ENCODE measurements around the gene MYOT. TPM values are rescaled to one million over a fixed set of nuclear protein-coding genes. Genes with fewer than 3 reads are reported as not detected.

The MYOT gene
- total RNA-seq, 1 donor from 2014 or later: 26.8 TPM

DNA sequence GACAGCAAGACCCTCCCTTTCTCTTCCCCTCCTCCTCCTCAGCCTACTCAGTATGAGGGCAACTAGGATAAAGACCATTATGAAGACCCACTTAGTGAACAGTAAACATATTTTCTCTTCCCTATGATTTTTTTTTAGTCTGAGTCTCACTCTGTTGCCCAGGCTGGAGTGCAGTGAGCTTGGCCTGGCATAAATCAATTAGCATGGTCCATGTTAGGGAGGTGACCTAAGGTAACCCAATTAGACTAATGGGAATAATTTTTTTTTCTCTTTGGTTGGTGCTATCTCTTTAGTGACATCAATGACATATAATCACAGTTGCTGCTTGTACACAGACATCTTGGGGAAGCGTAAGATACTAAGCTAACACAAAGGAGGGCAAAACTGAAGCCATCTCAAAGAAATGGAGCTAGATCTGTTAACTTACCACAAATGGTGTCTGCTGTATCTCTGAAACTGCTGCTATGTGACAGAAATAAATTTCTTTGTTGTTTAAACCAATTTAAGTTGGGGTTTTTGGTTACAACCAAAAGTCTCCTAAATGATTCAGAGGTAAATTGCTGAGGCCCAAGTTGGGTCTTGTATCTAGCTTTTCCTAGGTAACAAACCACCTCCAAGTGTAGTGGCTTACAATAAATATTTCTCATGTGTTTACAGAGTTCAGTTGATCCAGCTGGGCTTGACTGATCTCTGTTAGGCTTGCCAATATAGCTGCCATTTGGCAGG is 34.9 kb downstream of the MYOT start:
- no peak for DNase-seq

DNA sequence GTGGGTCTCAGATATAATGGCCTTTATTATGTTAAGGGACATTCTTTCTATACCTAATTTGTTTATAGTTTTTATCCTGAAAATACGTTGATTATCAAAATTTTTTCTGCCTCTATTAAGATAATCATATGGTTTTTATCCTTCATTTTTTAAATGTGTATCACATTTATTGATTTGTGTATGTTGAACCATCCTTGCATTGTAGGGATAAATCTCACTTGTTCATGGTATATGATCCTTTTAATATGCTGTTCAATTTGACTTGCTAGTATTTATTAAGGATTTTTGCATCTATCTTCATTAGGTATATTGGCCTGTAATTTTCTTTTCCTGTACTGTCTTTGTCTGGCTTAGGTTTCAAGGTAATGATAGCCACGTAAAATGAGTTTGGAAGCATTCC is 47.1 kb downstream of the MYOT start:
- DNase-seq: no peak

DNA sequence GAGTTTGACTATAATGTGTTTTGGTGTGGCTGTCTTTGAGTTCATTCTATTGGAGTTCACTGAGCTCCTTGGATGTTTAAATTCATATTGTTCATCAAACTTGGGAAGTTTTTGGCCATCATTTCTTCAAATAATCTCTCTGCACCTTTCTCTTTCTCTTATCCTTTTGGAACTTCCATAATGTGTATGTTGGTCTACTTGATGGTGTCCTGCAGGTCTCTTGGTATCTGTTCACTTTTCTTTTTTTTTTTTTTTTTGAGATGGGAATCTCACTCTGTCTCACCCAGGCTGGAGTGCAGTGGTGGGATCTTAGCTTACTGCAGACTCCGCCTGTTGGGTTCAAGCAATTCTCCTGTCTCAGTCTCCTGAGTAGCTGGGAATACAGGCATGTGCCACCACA is 49.3 kb downstream of the MYOT start:
- no peak for DNase-seq

DNA sequence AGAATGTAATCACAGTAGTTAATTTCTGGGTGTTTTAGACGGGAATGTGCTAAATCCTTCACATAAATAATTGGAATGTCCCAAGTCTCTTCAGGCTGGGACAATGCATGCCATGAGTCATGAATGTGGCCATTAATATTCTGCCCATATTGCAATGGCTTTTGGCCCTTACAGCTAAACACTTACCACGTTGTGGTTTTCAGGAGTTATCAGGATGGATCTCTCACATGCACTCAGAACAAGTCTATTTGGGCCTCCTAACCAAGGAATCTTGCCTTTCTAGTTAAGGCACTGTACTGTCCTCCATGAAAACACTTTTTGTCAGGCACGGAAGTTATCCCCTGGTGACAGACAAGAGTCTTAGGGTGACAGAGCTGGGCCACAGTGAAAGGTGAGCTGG is 54.3 kb downstream of the MYOT start:
- no peak for DNase-seq

DNA sequence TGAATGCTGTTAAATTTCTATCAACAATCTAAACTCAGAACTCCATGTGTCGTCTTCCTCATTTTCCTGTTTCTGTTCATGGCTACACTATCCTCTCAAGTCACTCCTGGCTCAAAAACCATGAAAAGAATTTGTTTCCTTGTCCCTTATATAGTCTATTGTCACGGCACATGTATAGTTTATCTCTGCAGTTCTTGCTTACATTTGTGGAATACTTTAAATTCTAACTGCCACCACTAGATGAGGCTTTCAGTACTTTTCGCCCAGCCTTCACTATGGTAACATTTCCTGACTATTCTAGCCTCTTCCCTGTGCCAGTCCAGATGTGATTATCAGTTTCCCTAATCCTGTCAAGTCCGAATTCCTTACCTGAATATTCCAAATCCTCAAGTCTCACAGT is 56.2 kb downstream of the MYOT start:
- peak; percentile 11 for DNase-seq

DNA sequence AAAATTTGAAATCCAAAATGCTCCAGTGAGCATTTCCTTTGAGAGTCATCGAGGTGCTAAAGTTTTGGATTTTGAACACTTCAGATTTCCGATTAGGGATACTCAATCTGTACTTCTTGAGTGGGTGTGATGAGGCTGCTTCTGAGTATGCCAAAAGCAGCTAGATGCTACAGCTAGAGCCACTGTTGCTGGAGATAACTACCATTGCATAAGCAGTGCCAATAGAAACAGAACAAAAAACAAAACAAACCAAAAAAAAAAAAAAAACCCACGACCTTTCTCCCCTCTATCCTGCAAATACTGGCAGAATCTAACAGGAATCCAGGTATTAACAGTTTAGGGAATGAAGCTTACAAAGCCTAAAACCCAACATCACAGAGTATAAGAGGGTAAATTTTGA is 65.1 kb downstream of the MYOT start:
- no peak for DNase-seq

DNA sequence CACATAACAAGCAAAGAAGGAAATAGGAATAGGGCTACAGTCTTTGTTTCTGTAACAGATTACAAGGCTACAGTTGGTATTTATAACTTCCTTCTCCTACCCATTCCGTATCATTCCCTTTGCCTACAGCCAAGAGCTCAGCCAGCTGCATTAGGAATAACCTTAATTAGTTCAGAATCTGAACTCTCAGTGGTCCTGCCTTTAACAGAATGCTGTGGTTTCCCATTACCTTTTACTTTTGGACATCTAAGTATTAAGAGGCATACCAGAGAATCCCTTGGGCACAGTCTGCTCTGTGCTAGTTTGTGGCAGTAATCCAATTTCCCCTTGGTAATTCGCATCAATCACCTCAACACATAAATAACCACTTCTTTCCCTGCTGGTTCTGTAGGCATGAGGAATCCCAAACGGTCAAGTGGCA is 65.8 kb downstream of the MYOT start:
- DNase-seq: no peak

DNA sequence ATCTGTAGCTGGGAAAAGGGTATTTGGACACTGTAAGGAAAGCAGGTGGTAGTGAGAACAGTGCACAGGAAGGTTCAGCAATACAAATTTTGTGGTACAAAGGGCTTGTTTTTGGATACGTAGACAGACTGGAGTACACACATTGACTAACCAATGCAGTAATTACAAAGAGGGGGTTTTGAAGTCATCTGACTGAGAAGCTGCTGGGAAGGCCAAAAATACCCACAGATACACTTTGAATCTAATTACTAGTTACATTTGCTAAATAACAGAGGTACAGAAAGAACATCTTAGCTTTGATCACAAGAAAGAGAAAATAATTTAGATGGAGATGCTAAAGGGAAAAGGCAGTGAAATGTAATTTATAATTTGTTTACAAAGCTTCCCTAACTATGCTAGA is 67.5 kb downstream of the MYOT start:
- DNase-seq: no peak

DNA sequence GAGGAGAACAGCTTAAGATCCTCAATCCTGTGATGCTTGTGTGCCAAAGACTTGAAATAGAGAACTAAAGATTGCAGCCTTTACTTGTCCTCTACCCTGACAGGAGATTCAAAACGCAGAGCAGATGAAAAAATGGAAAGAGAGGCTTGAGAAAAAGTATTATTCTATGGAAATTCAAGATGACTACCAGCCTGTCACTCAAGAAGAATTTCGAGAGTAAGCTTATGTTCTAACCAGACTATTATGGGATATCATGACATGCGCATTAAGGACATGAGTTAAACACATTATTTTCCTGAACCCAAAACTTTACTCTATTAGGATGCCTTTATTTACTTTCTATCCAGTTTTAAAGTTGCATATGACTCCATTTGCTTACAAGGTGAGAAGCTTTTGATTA is 68.0 kb downstream of the MYOT start:
- no peak for DNase-seq

Other genes with a start within 250 kb of the MYOT start
- gene KLHL3, start 131.8 kb upstream of the MYOT start, total RNA-seq: 6.2 TPM
- 17.8 TPM for gene HNRNPA0, start 113.5 kb upstream of the MYOT start, total RNA-seq
- 0.10 TPM for gene PKD2L2, start 21.6 kb downstream of the MYOT start, total RNA-seq
- 31.9 TPM for gene FAM13B, start 165.2 kb downstream of the MYOT start, total RNA-seq
- gene WNT8A, start 216.2 kb downstream of the MYOT start, total RNA-seq: not detected